GM18873 (cell line): ENCODE results near the gene CFAP54.
A peak's percentile ranks its signal among the peaks of the same experiment; 100 is the strongest.
"Not testable (repeated sequence)": the region's sequence is repeated elsewhere in the genome, so short reads cannot be mapped to it uniquely, and the experiment has no call there.

ENCODE experiments used
- ATAC-seq: cut with Tn5 transposase; IDR thresholded peaks from one replicate; pipeline ENCODE4 v1.9.1; 2021; ENCODE audit warnings: mild to moderate bottlenecking, moderate library complexity, moderate number of reproducible peaks; ENCODE audit not compliant: unreplicated experiment, low FRiP score

The CFAP54 gene, protein sequence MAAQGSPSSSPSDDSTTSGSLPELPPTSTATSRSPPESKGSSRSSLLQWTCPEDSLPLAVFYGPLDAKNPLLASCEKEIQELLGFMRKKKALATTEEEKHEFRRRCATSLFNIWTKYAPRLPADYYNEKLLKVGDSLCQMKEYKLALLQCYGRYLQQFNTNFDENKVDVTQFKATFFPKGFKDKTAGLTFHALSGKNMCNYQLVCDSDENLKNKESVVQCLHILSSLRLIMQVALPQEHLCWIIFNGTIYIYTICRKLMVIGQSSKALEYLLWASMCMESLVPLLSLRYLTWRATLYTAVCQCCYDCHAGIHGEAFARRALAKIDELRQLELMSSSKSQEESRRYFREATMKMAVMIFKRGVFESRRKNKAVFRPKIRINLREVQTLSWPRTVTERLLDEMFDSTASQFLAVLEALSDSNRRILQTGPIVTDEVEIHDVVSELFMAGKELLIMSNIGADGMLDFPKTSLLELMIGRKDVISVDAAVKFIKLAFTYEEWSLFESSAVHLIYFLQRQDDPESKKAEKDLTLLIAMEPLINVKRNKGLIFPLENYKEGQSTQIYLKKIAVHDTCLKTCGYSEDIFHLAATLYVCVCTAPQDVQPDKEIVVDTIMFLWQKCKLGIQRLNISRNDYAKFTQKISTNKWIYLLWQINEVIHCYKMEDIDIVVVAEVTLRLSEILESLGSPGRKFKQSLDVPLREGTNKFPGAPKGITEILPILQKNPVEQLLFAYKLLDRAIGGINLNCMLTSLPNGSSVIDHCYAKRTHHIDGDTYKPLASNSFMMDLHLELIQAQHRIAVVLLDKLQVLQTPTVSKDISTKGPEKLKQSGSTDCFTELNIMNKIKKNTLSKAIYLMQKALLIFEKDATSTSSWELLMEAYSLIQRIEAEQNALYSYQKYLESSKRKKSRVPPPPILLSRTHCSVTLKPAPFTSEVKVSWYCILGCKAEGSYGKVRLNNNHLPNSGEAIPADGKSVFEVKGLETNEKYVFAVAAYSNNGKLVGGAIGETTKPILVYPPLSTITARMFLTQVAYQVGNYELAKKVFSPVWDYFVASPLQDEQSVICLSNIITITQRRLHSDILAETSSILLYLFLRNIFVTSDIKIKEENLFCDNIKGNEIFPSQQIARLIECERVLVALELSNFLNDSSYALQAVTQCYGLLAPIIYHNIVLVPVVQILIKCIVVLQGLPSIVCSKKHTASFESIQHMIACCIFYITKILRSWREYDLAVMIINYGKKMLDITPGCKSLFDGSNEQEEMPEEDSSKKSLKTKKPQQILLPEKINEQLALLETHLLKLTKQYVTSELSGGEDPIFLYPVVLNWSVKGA (N-terminal part only)

DNA sequence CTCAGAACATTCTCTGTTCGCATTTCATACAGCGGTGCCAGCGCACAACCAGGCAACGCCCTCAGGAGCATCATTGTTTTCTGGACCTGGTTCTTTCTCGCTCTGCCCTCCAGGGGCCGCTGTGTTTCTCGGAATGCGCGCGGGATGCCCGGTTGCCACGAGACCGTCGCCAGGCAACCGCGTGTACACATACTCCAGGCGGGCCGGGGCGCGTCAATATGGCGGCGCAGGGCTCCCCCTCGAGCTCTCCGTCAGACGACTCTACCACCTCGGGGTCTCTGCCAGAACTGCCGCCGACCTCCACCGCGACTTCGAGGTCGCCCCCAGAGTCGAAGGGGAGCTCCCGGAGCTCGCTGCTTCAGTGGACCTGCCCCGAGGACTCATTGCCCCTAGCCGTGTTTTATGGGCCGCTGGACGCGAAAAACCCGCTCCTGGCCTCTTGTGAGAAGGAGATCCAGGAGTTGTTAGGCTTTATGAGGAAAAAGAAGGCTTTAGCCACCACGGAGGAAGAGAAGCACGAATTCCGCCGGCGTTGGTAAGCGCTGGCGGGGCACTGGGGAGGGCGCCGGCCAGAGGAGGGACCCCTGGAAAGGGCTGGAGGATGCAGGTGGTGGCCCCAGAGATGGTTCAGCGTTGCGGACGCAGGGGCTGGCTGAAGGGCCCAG is at the start of gene CFAP54:
CFAP54 (plus strand) TSS at position 186 of the 665 bp plus-strand sequence; CDS start at position 219, 33 bp downstream.
- peak; percentile 94 for ATAC-seq

DNA sequence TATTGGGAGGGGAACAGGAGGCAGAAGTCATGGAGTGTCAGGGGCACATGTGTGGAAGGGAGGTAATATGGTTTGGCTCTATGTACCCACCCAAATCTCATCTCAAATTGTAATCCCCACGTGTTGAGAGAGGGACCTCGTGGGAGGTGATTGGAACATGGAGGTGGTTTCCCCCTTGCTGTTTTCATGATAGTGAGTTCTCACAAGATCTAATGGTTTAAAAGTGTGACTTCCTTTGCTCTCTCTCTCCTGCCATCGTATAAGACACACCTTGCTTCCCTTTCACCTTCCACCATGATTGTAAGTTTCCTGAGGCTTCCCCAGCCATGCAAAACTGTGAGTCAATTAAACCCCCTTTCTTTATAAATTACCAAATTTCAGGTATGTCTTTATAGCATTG is 47.6 kb upstream of the CFAP54 start:
- no peak for ATAC-seq

DNA sequence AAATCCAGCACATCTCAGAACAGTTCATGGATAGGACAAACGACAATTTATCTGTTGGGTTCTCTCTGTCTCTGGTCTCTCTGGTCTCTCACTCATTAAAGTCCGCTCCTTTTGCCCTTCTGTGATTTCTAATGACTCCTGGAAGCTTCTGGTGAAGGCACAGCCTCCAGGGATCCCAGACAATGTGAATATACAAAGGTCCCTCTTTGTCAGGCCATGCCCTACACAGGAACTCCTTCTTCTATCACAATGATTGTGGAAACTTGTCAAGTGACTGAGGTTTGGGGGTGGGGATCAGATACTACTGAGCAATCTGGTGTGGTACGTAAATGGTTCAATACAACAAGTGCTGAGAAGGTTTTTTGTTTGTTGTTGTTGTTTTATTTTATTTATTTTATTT is 46.5 kb upstream of the CFAP54 start:
- ATAC-seq = no peak

DNA sequence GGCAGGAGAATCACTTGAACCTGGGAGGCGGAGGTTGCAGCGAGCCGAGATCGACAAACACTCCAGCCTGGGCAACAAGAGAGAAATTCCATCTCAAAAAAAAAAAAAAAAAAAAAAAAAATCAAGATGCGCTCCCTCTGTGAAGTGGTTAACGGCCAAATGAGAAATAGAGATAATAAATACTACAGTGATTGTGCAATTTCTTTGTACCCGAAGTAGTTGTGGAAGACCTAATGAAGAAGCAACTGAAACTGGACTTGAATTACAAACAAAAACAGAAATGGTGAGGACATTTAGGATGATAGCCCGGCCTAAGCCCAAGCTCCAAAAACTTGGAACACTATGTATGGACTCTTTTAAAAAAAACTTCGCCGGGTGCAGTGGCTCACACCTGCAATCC is 45.0 kb upstream of the CFAP54 start:
- no peak for ATAC-seq

DNA sequence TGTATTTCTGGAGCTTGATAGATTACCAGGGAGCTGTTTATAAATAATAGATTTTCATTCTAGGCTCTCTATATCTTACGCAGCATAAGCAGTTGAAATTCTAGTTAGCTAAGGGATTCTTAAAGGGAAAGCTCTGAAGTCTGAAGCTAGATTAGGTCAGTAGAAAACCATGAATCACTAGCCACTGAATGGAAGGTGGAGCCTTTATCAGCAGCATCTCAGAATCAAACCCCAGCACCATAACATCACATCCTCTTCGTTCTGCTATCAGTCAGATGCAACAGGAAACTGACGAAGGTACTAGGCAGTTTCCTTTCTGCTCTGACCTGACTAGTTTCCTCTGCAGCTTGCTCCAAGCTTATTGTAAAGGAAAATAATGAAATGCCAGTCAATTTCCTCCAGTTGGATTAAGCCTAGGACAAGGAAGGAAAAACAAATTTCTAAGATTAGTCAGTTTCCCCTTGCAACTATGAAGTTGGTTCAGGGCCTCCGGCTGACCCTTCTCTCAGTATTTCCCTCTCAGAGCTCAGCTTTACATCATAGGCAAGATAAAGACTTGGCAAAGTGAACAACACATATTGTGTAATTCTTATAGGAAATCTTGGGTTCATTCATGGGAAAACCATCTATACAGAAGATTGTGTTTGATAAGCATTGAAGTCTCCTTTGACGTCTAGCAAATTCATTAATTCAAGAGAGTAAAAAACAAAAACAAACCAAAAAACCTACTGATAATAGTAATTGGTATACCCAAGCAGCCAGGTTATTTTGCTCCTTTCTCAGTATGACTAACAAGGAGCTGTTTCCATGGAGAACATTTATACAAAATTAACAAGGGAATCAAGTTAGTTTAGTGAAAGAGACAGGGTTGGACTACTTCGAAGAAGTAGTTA is 43.4 kb upstream of the CFAP54 start:
- peak; percentile 79 for ATAC-seq

DNA sequence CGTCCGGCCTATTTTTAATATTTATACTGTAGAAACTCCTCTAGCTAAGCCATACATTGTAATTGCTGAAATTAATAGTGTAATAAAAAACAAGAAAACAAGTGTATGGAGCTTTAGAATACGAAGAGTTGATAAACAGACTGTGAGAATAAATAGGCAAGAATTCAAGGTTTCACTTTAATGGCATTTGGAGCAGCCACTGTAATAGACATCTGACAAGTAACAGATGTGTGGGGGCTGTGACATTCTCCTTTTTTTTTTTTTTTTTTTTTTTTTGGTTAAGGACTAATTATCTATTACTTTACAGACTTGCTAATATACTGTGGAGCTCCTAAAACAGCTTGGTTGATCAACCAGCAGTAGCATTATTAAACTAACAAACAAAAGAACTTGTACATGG is 42.1 kb upstream of the CFAP54 start:
- no peak for ATAC-seq

DNA sequence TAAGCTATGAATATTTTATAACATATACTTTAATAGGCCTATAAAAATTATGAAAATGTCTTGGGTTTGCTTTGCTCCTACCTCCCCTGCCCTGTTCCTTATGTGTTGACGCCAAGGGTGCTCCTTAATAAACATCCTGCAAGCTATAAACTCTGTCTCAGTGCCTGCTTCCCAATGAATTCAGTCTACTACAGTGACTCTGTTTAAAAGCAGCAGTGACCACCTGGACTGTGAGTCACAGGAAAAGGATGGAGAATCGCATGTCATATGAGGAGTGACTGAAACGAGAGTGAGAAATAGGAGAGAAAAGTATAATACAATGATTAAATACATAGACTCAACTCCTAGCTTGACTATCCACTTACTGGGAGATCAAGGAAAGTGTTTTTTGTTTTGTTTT is 41.1 kb upstream of the CFAP54 start:
- ATAC-seq = no peak

DNA sequence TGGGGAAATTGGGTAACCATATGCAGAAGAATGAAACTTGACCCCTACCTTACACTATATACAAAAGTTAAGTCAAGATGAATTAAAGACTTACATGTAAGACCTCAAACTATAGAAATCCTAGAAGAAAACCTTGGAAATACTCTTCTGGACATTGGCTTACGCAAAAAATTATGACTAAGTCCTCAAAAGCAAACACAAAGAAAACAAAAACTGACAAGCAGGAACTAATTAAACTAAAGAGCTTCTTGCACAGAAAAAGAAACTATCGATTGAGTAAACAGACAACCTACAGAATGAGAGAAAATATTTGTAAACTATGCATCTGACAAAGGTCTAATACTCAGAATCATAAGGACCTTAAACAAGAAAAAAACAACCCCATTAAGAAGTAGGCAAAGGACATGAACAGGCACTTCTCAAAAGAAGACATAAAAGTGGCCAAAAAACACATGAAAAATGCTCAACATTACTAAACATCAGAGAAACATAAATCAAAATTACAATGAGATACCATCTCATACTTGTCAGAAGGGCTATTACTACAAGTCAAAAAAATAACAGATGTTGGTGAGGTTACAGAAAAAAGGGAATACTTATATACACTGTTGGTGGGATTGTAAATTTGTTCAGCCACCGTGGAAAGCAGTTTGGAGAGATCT is 37.0 kb upstream of the CFAP54 start:
- ATAC-seq = no peak

DNA sequence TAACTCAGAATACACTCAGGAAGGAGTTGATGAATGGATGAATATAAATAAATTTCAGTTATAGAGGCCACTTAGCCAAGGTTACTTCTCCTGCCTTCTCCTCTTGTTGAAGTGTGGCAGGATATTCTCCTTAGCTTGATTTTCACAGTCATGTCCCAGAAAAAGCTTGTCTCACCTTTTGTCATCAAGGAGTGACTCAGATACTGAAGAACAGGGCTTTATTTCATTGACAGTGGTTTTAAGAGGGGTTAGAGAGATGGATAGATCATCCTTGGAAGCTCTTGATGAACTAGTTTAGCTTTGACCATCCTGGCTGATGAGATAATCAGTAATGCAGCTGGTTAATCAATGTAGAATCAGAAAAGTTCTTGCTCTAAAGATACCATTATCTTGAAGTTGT is 35.0 kb upstream of the CFAP54 start:
- no peak for ATAC-seq

DNA sequence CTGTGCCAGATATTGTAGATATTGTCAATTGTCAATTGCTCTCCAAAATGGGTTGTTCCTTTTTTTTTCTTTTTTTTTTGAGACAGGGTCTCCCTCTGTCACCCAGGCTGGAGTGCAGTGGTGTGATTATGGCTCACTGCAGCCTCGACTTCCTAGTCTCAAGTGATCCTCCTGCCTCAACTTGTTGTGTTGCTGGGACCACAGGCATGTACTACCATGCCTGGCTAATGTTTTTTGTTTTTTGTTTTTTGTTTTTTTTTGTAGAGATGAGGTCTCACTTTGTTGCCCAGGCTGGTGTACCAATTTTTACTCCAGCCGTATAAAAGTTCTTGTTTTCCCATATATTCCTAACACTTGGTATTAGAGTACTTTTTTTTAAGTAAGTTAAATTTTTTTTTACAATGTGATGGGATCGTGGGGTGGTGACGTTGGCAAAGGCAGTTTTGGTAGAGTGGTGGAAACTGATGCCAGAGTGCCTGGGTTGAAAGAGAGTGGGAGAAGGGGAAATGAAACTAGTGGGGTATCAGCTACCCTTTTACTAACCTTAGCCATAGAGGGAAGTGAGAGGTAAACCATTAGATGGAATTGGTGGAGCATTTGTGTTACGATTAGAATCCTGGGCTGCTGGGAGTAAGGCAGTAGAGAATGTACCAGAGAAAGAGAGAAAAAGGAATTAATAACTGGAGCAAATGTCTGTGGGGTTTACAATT is 33.0 kb upstream of the CFAP54 start:
- ATAC-seq = peak; percentile 76

DNA sequence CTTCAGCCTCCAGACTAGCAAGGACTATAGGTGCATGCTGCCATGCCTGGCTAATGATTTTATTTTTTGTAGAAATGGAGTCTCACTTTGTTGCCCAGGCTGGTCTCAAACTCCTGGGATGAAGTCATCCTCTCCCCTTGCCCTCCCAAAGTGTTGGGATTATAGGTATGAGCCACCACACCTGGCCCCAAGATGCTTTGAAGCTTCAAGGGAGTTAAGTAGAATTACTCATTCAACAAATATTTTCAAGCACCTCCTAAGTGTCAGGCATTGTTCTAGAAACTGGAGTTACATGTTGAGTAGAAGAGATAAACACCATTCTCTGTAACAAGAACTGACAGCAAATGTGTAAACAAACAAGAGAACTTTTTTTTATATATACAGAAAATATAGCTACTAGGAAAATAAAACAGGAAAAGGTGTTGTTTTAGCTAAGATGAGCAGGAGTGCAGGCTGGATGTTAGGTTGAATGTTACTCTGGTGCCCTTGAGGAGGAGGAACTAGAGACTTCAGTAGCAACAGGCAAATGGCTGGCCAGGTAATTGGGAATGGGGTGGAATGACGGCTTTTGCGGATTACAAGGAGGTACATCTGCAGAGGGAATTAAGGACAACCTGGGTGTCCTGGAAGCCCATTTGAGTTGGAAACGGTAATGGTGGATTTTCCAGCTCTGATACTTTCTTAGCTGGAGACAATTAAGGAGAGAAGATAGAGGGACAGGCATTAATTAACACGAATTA is 32.0 kb upstream of the CFAP54 start:
- ATAC-seq = no peak

DNA sequence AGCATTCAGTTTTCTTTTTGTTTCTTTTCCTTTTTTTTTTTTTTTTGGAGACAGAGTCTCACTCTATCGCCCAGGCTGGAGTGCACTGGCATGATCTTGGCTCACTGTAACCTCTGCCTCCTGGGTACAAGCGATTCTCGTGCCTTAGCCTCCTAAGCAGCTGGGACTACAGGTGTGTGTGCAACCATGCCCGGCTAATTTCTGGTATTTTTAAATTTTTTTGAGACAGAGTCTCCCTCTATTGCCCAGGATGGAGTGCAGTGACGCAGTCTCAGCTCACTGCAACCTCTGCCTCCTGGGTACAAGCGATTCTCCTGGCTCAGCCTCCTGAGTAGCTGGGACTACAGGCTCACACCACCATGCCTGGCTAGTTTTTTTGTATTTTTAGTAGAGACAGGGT is 30.1 kb upstream of the CFAP54 start:
- not testable (repeated sequence) for ATAC-seq

DNA sequence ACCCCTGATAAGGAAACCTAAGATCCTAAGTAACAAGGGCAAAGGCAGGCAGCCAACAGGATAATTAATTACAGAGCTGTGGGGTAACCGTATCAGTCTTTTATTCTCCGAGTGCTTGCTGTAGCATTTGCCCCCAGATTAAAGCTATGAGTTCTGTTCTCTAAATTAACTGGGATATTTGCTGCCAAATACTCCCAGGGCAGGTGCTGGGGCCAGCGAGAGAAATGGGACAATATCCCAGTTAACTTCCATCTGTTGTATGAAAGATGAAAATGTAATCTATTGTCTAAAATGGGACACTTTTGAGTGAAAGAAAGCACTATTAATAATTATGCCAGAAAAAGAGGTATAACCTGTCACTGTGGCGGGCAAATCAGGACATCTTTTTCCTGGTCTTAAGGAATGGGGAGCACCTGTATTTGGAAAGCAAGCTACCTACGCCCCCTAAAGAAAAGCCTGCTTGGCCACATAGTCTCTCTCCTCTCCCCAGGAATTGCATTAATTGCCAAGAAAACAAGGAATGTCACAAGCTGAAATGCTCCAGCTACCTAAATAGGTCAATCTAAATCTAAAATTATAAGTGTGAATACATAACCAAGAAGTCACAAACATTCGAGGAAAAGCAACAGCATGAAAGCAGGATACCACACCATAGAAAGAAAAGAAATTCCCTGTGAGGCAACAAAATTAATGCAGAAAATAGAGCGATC is 26.7 kb upstream of the CFAP54 start:
- ATAC-seq = no peak

DNA sequence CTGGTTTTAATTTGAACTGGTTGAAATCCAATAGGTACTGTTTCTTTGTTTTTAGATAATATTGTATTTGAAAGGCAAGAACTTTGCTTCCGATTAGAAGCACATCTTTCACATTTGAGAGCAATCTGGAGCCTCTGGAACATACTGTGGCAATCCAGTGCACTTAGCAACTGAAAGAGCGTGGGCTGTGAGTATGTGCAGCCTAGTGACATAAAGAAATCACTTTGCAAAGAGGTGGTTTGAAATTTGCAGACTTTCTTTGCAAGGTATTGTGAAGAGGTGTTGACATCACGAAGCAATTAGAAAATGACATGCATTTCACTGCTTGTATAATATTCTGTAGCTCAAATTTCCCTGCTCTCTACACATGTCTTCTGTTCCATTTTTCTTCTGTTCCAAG is 23.5 kb upstream of the CFAP54 start:
- no peak for ATAC-seq

DNA sequence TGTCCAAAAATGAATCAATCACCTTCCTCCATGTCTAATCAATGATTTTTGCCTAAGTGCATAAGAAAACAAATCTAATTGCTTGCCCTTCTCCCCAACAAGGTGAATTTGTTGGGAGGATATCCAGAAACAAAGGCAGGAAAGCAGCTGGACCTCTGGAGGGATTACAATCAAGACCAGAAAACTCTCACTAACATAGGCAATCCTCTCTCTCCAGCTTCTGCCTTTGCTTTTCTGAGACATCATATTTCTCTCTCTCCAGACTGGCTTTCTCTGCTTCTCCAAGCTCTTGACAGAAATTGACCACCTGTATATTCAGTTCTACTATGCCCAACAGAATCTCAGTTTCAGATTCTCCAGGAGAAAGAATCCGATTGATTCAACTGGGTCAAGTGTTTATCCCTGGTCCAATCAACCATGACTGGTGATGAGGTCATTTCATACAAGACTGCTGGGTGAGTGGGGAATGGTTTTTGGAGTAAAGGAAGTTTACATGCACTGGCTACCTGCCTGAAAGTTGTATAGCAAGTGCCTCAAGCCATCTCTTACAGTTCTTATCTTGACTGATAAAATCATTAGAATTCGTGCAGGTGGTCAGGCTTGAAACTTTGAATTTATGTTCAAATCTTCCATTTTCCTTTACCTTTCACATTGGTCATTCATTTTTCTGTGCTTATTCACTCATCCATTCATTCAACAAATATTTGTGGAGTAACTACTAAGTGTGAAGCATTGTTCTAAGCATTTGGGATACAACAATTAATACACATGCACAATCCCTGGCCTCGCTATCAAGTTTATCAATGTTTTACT is 22.2 kb upstream of the CFAP54 start:
- ATAC-seq = no peak
